Measurements from ENCODE around the gene TUBB3.
"Not testable (repeated sequence)": the region's sequence is repeated elsewhere in the genome, so short reads cannot be mapped to it uniquely, and the experiment has no call there.

The TUBB3 gene

GRCh38 chr16:89921702-89922476 lies 1.3 kb upstream of the TUBB3 start:
- Histone ChIP-seq H3K4me1 (ENCODE audit: control insufficient read depth, insufficient read depth, low read length) (peaks cover 49% of the 10 kb centered on the region), H3K27me3 (replicated peaks; ENCODE audit: control insufficient read depth, insufficient read depth, low read length) (no peaks in the 10 kb centered on the region), H3K9ac (ENCODE audit: low read length) (peak overlapping the region; percentile 97), H3K9me3 (ENCODE audit: control insufficient read depth, low read length) (no peaks in the 10 kb centered on the region), H3K36me3 (ENCODE audit: control insufficient read depth, insufficient read depth, low read length, severe bottlenecking) (no peaks in the 10 kb centered on the region), H3K4me3 (ENCODE audit: low read length) (peak overlapping the region; percentile 82)
- DNase-seq (ENCODE audit: low read depth), result peak; percentile 96

DNA sequence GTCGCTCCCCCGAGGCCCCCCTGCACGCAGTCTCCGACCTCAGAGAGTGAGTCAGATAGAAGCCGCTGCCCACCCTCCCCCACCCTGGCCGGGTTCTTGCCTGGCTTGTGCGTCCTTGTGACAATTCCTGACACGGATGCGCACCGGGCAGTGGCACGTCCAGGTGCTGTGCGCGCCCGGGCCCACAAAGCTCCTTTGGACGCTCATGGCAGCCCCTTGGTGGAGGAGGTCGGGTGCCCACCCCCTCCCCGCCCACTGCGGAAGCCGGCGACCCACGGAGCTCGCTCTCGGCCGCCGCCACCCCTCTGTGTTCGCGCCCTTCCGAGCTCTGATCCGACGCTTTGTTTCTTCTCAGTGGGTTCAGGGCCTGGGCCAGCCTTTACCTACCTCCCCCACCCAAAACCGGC lies 662 bp upstream of the TUBB3 start:
- peaks cover 49% of the 10 kb centered on the region for H3K4me1 ChIP-seq (ENCODE audit: control insufficient read depth, insufficient read depth, low read length)
- H3K9me3 ChIP-seq (ENCODE audit: control insufficient read depth, low read length), result no peaks in the 10 kb centered on the region
- H3K9ac ChIP-seq (ENCODE audit: low read length), result peak overlapping the region; percentile 97
- no peaks in the 10 kb centered on the region for H3K27me3 ChIP-seq (replicated peaks; ENCODE audit: control insufficient read depth, insufficient read depth, low read length)
- DNase-seq (ENCODE audit: low read depth), result peak; percentile 94
- peak overlapping the region; percentile 82 for H3K4me3 ChIP-seq (ENCODE audit: low read length)
- no peaks in the 10 kb centered on the region for H3K36me3 ChIP-seq (ENCODE audit: control insufficient read depth, insufficient read depth, low read length, severe bottlenecking)

GRCh38 chr16:89923640-89924296 lies 626 bp downstream of the TUBB3 start:
- Histone ChIP-seq H3K4me1 (ENCODE audit: control insufficient read depth, insufficient read depth, low read length) (peaks cover 37% of the 10 kb centered on the region), H3K36me3 (ENCODE audit: control insufficient read depth, insufficient read depth, low read length, severe bottlenecking) (no peaks in the 10 kb centered on the region), H3K27me3 (replicated peaks; ENCODE audit: control insufficient read depth, insufficient read depth, low read length) (no peaks in the 10 kb centered on the region), H3K4me3 (ENCODE audit: low read length) (peak overlapping the region; percentile 82), H3K9me3 (ENCODE audit: control insufficient read depth, low read length) (no peaks in the 10 kb centered on the region), H3K9ac (ENCODE audit: low read length) (peak overlapping the region; percentile 76)
- DNase-seq (ENCODE audit: low read depth), result peak; percentile 37

DNA sequence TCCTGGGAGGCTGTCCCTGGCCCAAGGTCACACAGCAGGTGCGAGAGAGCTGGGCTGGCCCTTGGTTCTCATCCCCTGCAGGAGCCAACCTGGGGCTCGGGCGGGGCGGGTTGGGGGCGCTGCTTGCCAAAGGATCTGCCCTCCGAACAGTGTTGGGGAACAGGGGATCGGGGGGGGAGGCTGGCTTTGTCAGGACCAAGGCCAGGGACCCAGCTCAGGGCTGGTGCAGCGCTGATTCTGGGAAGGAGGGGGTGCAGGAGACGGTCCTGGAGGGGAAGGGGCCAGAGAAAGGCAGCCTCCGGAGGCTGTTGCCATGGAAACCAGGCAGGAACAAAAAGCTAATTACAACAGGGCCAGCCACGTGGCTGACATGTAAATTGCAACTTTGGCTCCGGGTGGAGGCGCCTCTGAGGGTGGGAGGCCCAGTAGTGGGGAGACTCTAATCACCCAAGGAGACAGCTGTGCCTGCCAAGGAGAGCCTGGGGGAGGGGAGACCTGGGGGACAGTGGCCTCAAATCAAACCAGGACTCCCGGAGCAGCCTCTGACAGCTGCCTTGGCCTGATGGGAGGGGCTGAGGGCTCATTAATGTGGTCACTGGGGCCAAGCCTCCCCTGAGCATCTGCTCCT lies 1.3 kb downstream of the TUBB3 start:
- no peak overlapping the region for H3K9ac ChIP-seq (ENCODE audit: low read length)
- DNase-seq (ENCODE audit: low read depth), result peak; percentile 80

GRCh38 chr16:89924925-89925307 lies 1.8 kb downstream of the TUBB3 start:
- peak; percentile 15 for DNase-seq (ENCODE audit: low read depth)
- H3K27me3 ChIP-seq (replicated peaks; ENCODE audit: control insufficient read depth, insufficient read depth, low read length), result no peaks in the 10 kb centered on the region
- no peak overlapping the region for H3K9ac ChIP-seq (ENCODE audit: low read length)
- peak overlapping the region; percentile 82 for H3K4me3 ChIP-seq (ENCODE audit: low read length)
- H3K4me1 ChIP-seq (ENCODE audit: control insufficient read depth, insufficient read depth, low read length), result peaks cover 32% of the 10 kb centered on the region
- no peaks in the 10 kb centered on the region for H3K36me3 ChIP-seq (ENCODE audit: control insufficient read depth, insufficient read depth, low read length, severe bottlenecking)
- H3K9me3 ChIP-seq (ENCODE audit: control insufficient read depth, low read length), result no peaks in the 10 kb centered on the region

More for the DNA sequence above, 1.3 kb downstream of the TUBB3 start:
- H3K9me3 ChIP-seq (ENCODE audit: control insufficient read depth, low read length), result no peaks in the 10 kb centered on the region
- H3K27me3 ChIP-seq (replicated peaks; ENCODE audit: control insufficient read depth, insufficient read depth, low read length), result no peaks in the 10 kb centered on the region
- H3K4me1 ChIP-seq (ENCODE audit: control insufficient read depth, insufficient read depth, low read length), result peaks cover 35% of the 10 kb centered on the region
- peak overlapping the region; percentile 82 for H3K4me3 ChIP-seq (ENCODE audit: low read length)
- no peaks in the 10 kb centered on the region for H3K36me3 ChIP-seq (ENCODE audit: control insufficient read depth, insufficient read depth, low read length, severe bottlenecking)

- no peaks in the 10 kb centered on the region for H3K27me3 ChIP-seq (replicated peaks; ENCODE audit: control insufficient read depth, insufficient read depth, low read length)
These were observed 2.5 kb downstream of the TUBB3 start for GRCh38 chr16:89925596-89926079.

GRCh38 chr16:89931305-89931896 lies 8.3 kb downstream of the TUBB3 start:
- Histone ChIP-seq H3K36me3 (ENCODE audit: control insufficient read depth, insufficient read depth, low read length, severe bottlenecking) (peaks cover 36% of the 10 kb centered on the region), H3K4me1 (ENCODE audit: control insufficient read depth, insufficient read depth, low read length) (no peaks in the 10 kb centered on the region), H3K27me3 (replicated peaks; ENCODE audit: control insufficient read depth, insufficient read depth, low read length) (no peaks in the 10 kb centered on the region), H3K4me3 (ENCODE audit: low read length) (no peak overlapping the region), H3K9me3 (ENCODE audit: control insufficient read depth, low read length) (no peaks in the 10 kb centered on the region), H3K9ac (ENCODE audit: low read length) (no peak overlapping the region)
- DNase-seq (ENCODE audit: low read depth), result no peak

More at GRCh38 chr16:89925596-89926079, 2.5 kb downstream of the TUBB3 start:
- H3K9me3 ChIP-seq (ENCODE audit: control insufficient read depth, low read length), result no peaks in the 10 kb centered on the region
- peaks cover 25% of the 10 kb centered on the region for H3K4me1 ChIP-seq (ENCODE audit: control insufficient read depth, insufficient read depth, low read length)
- H3K36me3 ChIP-seq (ENCODE audit: control insufficient read depth, insufficient read depth, low read length, severe bottlenecking), result no peaks in the 10 kb centered on the region
- no peak for DNase-seq (ENCODE audit: low read depth)
- H3K9ac ChIP-seq (ENCODE audit: low read length), result peak overlapping the region; percentile 49
- peak overlapping the region; percentile 79 for H3K4me3 ChIP-seq (ENCODE audit: low read length)

GRCh38 chr16:89931964-89932363 lies 8.8 kb downstream of the TUBB3 start:
- no peak for DNase-seq (ENCODE audit: low read depth)
- H3K9me3 ChIP-seq (ENCODE audit: control insufficient read depth, low read length), result no peaks in the 10 kb centered on the region
- no peaks in the 10 kb centered on the region for H3K4me1 ChIP-seq (ENCODE audit: control insufficient read depth, insufficient read depth, low read length)
- H3K27me3 ChIP-seq (replicated peaks; ENCODE audit: control insufficient read depth, insufficient read depth, low read length), result no peaks in the 10 kb centered on the region
- H3K36me3 ChIP-seq (ENCODE audit: control insufficient read depth, insufficient read depth, low read length, severe bottlenecking), result peaks cover 36% of the 10 kb centered on the region
- no peak overlapping the region for H3K4me3 ChIP-seq (ENCODE audit: low read length)
- no peak overlapping the region for H3K9ac ChIP-seq (ENCODE audit: low read length)

DNA sequence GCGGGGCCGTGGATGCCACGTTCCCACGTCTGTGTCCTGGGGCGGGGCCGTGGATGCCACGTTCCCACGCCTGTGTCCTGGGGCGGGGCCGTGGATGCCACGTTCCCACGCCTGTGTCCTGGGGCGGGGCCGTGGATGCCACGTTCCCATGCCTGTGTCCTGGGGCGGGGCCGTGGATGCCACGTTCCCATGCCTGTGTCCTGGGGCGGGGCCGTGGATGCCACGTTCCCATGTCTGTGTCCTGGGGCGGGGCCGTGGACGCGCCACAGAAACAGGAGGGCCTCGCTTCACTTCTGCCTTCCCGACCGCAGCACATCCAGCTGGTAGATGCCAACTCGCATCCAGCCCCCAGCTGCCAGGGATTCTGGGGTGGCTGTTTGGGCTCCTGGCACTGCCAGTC lies 10.9 kb downstream of the TUBB3 start:
- H3K27me3 ChIP-seq (replicated peaks; ENCODE audit: control insufficient read depth, insufficient read depth, low read length), result not testable (repeated sequence)

DNA sequence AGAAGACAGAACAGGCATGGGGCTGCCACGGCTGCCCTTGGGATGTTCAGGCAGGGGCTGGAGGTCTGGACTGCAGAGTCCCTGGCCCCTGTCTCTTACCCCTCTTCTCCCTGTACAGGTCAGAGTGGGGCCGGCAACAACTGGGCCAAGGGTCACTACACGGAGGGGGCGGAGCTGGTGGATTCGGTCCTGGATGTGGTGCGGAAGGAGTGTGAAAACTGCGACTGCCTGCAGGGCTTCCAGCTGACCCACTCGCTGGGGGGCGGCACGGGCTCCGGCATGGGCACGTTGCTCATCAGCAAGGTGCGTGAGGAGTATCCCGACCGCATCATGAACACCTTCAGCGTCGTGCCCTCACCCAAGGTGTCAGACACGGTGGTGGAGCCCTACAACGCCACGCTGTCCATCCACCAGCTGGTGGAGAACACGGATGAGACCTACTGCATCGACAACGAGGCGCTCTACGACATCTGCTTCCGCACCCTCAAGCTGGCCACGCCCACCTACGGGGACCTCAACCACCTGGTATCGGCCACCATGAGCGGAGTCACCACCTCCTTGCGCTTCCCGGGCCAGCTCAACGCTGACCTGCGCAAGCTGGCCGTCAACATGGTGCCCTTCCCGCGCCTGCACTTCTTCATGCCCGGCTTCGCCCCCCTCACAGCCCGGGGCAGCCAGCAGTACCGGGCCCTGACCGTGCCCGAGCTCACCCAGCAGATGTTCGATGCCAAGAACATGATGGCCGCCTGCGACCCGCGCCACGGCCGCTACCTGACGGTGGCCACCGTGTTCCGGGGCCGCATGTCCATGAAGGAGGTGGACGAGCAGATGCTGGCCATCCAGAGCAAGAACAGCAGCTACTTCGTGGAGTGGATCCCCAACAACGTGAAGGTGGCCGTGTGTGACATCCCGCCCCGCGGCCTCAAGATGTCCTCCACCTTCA lies 11.7 kb downstream of the TUBB3 start:
- no peaks in the 10 kb centered on the region for H3K9me3 ChIP-seq (ENCODE audit: control insufficient read depth, low read length)
- DNase-seq (ENCODE audit: low read depth), result no peak
- peaks cover 36% of the 10 kb centered on the region for H3K36me3 ChIP-seq (ENCODE audit: control insufficient read depth, insufficient read depth, low read length, severe bottlenecking)
- H3K9ac ChIP-seq (ENCODE audit: low read length), result no peak overlapping the region
- no peak overlapping the region for H3K4me3 ChIP-seq (ENCODE audit: low read length)
- no peaks in the 10 kb centered on the region for H3K27me3 ChIP-seq (replicated peaks; ENCODE audit: control insufficient read depth, insufficient read depth, low read length)
- H3K4me1 ChIP-seq (ENCODE audit: control insufficient read depth, insufficient read depth, low read length), result no peaks in the 10 kb centered on the region

More for the DNA sequence above, 10.9 kb downstream of the TUBB3 start:
- not testable (repeated sequence) for H3K9ac ChIP-seq (ENCODE audit: low read length); H3K4me3 ChIP-seq (ENCODE audit: low read length); DNase-seq (ENCODE audit: low read depth); H3K4me1 ChIP-seq (ENCODE audit: control insufficient read depth, insufficient read depth, low read length); H3K9me3 ChIP-seq (ENCODE audit: control insufficient read depth, low read length)
- H3K36me3 ChIP-seq (ENCODE audit: control insufficient read depth, insufficient read depth, low read length, severe bottlenecking), result peaks cover 36% of the 10 kb centered on the region
